ENCODE results near the gene RNF220. TPM values are rescaled to one million over a fixed set of nuclear protein-coding genes. Genes with fewer than 3 reads are reported as not detected.

RNF220 gene
- total RNA-seq, 1 donor from 2014 or later: 47.1 TPM

- no peak overlapping the region for H3K4me3 ChIP-seq (ENCODE audit: insufficient read depth, low read depth, low read length)
- Mint-ChIP-seq H3K36me3 (ENCODE audit: low read depth, unreplicated experiment) (no peaks in the 10 kb centered on the region), H3K27me3 (ENCODE audit: low read depth, unreplicated experiment) (peaks cover 3% of the 10 kb centered on the region), H3K4me3 (ENCODE audit: unreplicated experiment) (no peak overlapping the region), H3K27ac (ENCODE audit: unreplicated experiment) (no peak overlapping the region), H3K4me1 (ENCODE audit: low read depth, unreplicated experiment) (no peaks in the 10 kb centered on the region), H3K9me3 (ENCODE audit: unreplicated experiment) (no peaks in the 10 kb centered on the region)
- H2AFZ ChIP-seq (ENCODE audit: low read depth, low read length): no peak overlapping the region
- H3K4me2 ChIP-seq (ENCODE audit: low read length): peak overlapping the region; percentile 70
- peak overlapping the region; percentile 45 for H3K27ac ChIP-seq (ENCODE audit: low read depth, low read length)
- no peaks in the 10 kb centered on the region for H3K36me3 ChIP-seq (ENCODE audit: insufficient read depth, low read length)
- peak overlapping the region; percentile 54 for H3K9ac ChIP-seq (ENCODE audit: low read length)
- no peaks in the 10 kb centered on the region for H3K9me3 ChIP-seq (ENCODE audit: insufficient read depth, low read depth, low read length)
- H3K79me2 ChIP-seq (ENCODE audit: insufficient read depth, low read length): no peaks in the 10 kb centered on the region
- FAIRE-seq (peak; percentile 79), DNase-seq (ENCODE audit: low read depth) (peak; percentile 93)
- no peaks in the 10 kb centered on the region for H4K20me1 ChIP-seq (ENCODE audit: insufficient read depth, low read length)
- no peak for TF ChIP-seq EZH2 (IDR thresholded peaks at IDR 0.05; ENCODE audit: insufficient read depth, low read length)
- TF ChIP-seq, protein P1, sequence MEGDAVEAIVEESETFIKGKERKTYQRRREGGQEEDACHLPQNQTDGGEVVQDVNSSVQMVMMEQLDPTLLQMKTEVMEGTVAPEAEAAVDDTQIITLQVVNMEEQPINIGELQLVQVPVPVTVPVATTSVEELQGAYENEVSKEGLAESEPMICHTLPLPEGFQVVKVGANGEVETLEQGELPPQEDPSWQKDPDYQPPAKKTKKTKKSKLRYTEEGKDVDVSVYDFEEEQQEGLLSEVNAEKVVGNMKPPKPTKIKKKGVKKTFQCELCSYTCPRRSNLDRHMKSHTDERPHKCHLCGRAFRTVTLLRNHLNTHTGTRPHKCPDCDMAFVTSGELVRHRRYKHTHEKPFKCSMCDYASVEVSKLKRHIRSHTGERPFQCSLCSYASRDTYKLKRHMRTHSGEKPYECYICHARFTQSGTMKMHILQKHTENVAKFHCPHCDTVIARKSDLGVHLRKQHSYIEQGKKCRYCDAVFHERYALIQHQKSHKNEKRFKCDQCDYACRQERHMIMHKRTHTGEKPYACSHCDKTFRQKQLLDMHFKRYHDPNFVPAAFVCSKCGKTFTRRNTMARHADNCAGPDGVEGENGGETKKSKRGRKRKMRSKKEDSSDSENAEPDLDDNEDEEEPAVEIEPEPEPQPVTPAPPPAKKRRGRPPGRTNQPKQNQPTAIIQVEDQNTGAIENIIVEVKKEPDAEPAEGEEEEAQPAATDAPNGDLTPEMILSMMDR (IDR thresholded peaks at IDR 0.05; ENCODE audit: insufficient read depth, low read depth, low read length): no peak
- peaks cover 10% of the 10 kb centered on the region for H3K4me1 ChIP-seq (ENCODE audit: insufficient read depth, low read length)
- H3K27me3 ChIP-seq (ENCODE audit: insufficient read depth, low read length): peaks cover 6% of the 10 kb centered on the region
These were observed 14.8 kb upstream of the RNF220 start for GRCh38 chr1:44390277-44390676.

DNA sequence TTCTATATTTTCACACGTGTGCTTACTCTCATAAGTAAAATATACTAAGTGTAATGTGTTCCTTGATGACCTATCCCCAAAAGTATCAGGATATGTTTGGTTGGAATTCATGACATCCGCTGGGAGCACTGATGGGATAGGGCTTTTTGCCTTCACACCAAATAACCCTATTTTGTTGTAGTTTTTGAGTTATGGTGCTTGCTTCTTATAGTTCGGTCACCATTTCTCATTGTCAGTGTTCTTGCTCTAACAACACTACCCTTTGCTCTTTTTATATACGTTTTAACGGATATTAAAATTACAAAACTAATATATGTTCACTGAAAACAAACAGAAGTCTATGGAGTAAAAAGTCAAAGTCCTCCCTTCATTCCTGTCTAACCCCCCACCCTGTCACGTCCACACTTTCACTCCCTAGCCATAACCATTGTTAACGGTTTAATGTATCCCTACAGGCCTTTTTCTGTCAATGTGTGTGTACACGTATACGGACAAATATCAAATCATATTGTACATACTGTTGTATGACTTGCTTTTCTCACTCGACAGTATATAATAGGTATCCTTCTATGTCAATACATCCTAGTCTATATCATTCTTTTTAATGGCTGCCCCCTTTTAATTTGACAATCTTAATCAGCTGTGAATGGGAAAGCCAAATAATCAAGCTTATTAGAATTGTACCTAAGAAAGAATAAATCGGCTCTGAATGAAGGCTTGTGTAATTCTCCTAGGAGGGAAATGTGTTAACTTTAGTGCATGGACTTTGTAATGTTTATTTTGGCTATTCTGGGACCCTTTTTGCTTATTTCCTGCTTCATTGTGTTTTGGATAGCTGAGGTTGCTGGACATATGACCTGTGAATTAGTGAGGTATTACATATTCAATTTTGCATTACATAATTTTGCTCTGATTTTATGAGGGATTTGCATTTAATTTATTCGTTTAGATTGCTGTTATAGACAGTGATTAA lies 3.5 kb upstream of the RNF220 start:
- no peaks in the 10 kb centered on the region for H4K20me1 ChIP-seq (ENCODE audit: insufficient read depth, low read length)
- no peak overlapping the region for H3K4me2 ChIP-seq (ENCODE audit: low read length)
- H3K4me3 ChIP-seq (ENCODE audit: insufficient read depth, low read depth, low read length): no peak overlapping the region
- Mint-ChIP-seq H3K27ac (ENCODE audit: unreplicated experiment) (no peak overlapping the region), H3K36me3 (ENCODE audit: low read depth, unreplicated experiment) (no peaks in the 10 kb centered on the region), H3K4me1 (ENCODE audit: low read depth, unreplicated experiment) (no peaks in the 10 kb centered on the region), H3K27me3 (ENCODE audit: low read depth, unreplicated experiment) (peaks cover 17% of the 10 kb centered on the region), H3K9me3 (ENCODE audit: unreplicated experiment) (no peaks in the 10 kb centered on the region), H3K4me3 (ENCODE audit: unreplicated experiment) (no peak overlapping the region)
- H3K27me3 ChIP-seq (ENCODE audit: insufficient read depth, low read length): peaks cover 52% of the 10 kb centered on the region
- H3K4me1 ChIP-seq (ENCODE audit: insufficient read depth, low read length): peaks cover 14% of the 10 kb centered on the region
- no peaks in the 10 kb centered on the region for H3K79me2 ChIP-seq (ENCODE audit: insufficient read depth, low read length)
- H3K36me3 ChIP-seq (ENCODE audit: insufficient read depth, low read length): no peaks in the 10 kb centered on the region
- no peak overlapping the region for H3K27ac ChIP-seq (ENCODE audit: low read depth, low read length)
- no peak overlapping the region for H2AFZ ChIP-seq (ENCODE audit: low read depth, low read length)
- TF ChIP-seq, protein P1 (IDR thresholded peaks at IDR 0.05; ENCODE audit: insufficient read depth, low read depth, low read length): no peak
- no peak for TF ChIP-seq EZH2 (IDR thresholded peaks at IDR 0.05; ENCODE audit: insufficient read depth, low read length)
- H3K9ac ChIP-seq (ENCODE audit: low read length): no peak overlapping the region
- no peak for FAIRE-seq
- DNase-seq (ENCODE audit: low read depth): no peak
- peaks cover 6% of the 10 kb centered on the region for H3K9me3 ChIP-seq (ENCODE audit: insufficient read depth, low read depth, low read length)

Measured in astrocyte (in vitro differentiated cells and primary cell).